ENCODE data around the gene SUGP1.
"Not testable (repeated sequence)": the region's sequence is repeated elsewhere in the genome, so short reads cannot be mapped to it uniquely, and the experiment has no call there.

Gene SUGP1

GRCh38 chr19:19260417-19261214 lies 59.7 kb downstream of the SUGP1 start:
- no peak for DNase-seq

DNA sequence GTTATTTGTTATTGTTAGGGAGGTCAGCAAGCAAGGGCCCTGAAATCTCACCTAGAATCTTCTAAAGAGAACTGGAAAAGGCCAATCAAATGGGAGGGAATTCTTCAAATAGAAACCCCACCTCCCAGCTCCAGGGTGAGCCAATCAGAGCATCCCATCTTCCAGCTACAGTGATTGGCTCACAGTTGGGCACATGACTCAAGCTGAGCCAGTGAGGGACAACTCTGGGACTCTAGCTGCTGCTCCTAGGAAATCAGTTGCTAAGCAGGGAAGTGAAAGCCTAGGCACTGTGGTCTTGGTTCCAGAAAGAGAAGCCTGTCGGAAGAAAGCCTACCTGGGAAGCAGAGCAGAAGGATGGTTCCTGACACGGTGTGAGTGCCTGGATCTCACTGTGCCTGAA lies 60.6 kb downstream of the SUGP1 start:
- no peak for DNase-seq

- DNase-seq = no peak
Measured at GRCh38 chr19:19258589-19259338, 61.5 kb downstream of the SUGP1 start.

GRCh38 chr19:19257836-19258588 lies 62.3 kb downstream of the SUGP1 start:
- no peak for DNase-seq

DNA sequence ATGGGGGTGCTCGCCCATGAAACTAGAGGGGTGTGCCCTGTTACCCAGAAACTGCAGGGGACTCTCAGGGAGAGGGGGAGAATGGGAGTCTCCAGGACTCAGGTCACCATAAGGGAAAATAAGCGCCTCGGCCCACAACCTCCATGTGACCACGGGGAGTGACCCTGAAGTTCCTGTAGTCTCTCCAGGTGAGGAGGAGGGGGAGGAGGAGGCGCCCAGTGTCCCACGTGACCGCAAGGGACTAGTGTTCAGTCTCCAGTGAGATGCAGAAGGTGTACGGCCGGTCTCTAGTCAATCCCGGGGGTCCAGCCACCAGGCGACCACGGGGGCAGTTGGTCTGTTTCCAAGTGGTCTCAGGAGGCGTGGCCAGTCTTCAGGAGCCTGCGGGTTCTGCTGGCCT lies 63.2 kb downstream of the SUGP1 start:
- DNase-seq = no peak

- DNase-seq = no peak
Measured at GRCh38 chr19:19256072-19256969, 64.0 kb downstream of the SUGP1 start.

- not testable (repeated sequence) for DNase-seq
Measured at GRCh38 chr19:19253409-19253808, 66.9 kb downstream of the SUGP1 start.

DNA sequence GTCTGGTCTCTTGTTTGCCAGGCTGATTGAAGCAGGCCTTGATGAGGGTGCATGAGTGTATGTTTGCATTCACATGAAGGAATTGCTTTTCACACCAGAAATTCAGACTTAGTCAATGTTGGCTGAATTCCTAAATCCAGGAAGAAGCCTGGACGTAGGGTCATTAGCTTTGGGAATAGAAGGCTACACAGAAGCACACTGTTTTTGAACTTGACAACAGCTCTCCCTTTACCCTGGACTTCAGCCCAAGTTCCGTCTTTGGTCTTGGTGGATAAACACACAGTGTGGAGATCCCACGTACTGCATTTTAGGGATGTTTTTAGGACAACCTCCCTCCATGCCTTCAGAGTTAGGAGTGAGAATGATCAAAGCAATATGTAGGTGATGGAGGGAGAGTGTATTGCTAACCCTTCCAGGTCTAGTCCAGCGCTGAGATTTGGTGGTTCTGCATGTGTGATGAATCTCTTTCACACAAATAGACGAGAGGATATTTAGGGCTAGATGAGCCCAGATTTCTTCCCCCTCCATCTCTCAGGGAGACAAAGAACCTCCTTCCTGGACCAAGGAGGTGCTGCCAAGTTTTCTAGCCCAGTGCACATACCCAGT lies 70.0 kb downstream of the SUGP1 start:
- DNase-seq = no peak

DNA sequence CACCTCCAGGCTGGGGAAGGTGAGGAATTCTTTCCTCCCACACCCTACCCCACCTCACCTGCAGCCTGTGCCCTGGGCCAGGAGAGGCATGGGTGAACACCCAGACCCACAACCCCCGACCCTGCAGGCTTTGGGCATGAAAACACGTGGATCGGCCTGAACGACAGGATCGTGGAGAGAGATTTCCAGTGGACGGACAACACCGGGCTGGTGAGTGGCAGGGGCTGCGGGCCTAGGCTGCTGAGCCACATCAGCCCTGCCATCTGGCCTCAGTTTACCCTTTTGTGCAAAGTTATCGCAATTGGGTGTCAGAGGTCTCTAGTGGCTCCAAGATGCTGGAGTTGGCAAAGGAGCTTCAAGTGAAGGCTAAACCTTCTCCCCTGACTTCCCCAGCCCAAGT lies 79.8 kb downstream of the SUGP1 start:
- DNase-seq = no peak

- no peak for DNase-seq
Measured at GRCh38 chr19:19239675-19240074, 80.6 kb downstream of the SUGP1 start.

DNA sequence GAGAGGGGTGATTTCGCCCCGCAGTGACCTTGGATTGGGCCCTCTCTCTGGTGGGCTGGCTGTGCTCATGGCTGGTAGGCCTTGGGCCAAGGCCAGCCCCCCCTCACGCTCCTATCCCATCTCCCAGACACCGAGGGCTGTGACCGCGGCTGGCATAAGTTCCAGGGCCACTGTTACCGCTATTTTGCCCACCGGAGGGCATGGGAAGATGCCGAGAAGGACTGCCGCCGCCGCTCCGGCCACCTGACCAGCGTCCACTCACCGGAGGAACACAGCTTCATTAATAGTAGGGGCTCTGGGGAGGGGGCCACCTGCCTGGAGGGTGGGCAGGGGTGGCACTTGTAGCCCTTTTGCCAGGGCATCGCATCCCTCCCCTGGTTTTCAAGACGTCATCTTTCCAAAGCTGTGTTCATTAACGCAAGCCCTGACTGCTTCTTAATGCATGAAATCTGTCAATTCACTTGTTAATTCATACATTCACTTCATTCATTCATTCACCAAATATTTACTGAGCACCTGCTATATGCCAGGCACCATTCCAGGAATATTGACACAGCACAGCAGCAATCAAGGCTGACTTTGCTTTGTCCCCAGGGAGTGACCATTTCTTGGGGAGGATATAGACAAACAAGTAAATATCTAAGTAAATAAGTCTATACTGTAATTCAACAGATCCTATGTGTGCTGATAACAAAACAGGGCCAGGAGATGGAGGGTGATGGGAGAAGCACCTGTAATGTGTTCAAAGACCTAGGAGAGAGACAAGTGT lies 82.0 kb downstream of the SUGP1 start:
- DNase-seq = no peak

- DNase-seq = no peak
Measured at GRCh38 chr19:19236173-19236572, 84.1 kb downstream of the SUGP1 start.

DNA sequence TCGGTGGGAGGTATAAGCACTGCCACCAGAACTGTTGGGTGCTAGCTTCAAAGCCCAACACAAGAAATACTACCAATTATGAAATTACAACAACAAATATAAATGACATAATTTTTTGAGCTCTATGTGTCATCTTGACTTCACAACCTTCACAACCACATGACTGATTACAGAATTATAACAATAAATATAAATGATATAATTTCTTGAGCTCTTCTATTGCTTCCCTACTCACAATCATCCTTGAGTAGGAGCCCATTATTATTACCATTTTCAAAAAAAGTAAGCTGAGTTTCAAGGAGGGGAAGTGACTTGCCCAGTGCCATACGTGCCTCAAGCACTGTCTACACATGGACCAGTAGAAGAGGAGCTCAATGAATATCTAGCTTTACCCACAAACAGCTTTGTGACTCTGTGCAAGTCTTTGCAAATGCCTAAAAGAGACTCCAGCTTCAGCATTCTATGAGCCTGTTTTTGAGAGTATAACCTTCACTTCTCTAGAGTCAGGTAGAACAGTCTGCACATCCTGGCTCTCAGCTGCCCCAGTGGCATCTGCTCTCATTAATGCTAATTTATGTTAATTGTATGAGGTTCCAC lies 86.0 kb downstream of the SUGP1 start:
- no peak for DNase-seq

- DNase-seq = no peak
Measured at GRCh38 chr19:19232261-19232721, 88.0 kb downstream of the SUGP1 start.

GRCh38 chr19:19230999-19231398 lies 89.3 kb downstream of the SUGP1 start:
- no peak for DNase-seq

GRCh38 chr19:19229701-19230100 lies 90.6 kb downstream of the SUGP1 start:
- DNase-seq = no peak

GRCh38 chr19:19227217-19227616 lies 93.1 kb downstream of the SUGP1 start:
- DNase-seq = no peak

- no peak for DNase-seq
Measured at GRCh38 chr19:19226663-19227062, 93.6 kb downstream of the SUGP1 start.

DNA sequence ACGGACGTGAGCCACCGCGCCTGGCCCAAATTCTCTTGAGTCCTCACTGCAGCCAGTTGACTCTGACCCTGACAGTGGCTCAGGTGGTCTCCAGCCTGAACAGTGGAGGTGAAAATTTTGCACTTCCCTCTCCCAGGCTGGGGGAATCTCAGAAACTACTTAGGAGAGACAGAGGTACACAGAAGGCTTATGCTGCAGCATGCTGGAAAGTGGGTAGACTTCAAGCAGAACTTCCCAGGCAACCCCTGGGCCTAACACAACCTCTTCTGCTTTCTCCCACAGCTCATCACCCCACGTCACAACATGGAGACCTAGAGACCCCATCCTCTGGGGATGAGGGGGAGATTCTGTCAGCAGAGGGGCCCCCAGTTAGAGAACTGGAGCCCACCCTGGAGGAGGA lies 94.1 kb downstream of the SUGP1 start:
- DNase-seq = no peak
